Smooth muscle cell (in vitro differentiated cells): ENCODE data around the gene RXFP4. TPM values are rescaled to one million over a fixed set of nuclear protein-coding genes. Genes with fewer than 3 reads are reported as not detected.

Source experiments
- DNase-seq: peaks from one replicate; lab custom pipeline; 2025; ENCODE audit not compliant: unreplicated experiment; lab: John Stamatoyannopoulos, UW
- H2AFZ ChIP-seq: fragments of 200-600 bp; sonication (generic); 2 replicates; pipeline ENCODE4 v1.6.0; 2016; ENCODE audit warnings: antibody characterized with exemption, low read depth, mild to moderate bottlenecking
- H3F3A ChIP-seq: fragments of 200-600 bp; sonication (generic); 2 replicates; pipeline ENCODE4 v1.6.0; 2017; ENCODE audit warnings: antibody characterized with exemption, low read depth
- H3K27ac ChIP-seq: fragments of 200-600 bp; sonication (generic); 2 replicates; pipeline ENCODE4 v1.5.1; 2016; ENCODE audit warnings: low read depth, mild to moderate bottlenecking
- H3K27me3 ChIP-seq: fragments of 200-600 bp; sonication (generic); 2 replicates; pipeline ENCODE4 v1.6.1; 2016; ENCODE audit warnings: low read depth, mild to moderate bottlenecking
- H3K36me3 ChIP-seq: fragments of 200-600 bp; sonication (generic); 2 replicates; pipeline ENCODE4 v1.5.1; 2016; ENCODE audit warnings: low read depth
- H3K4me1 ChIP-seq: fragments of 200-600 bp; sonication (generic); 2 replicates; pipeline ENCODE4 v1.5.1; 2016; ENCODE audit warnings: low read depth
- H3K4me2 ChIP-seq: fragments of 200-600 bp; sonication (generic); 2 replicates; pipeline ENCODE4 v1.6.0; 2016; ENCODE audit warnings: mild to moderate bottlenecking
- H3K4me3 ChIP-seq: fragments of 200-600 bp; sonication (generic); 2 replicates; pipeline ENCODE4 v1.5.1; 2016; ENCODE audit warnings: mild to moderate bottlenecking
- H3K79me2 ChIP-seq: fragments of 200-600 bp; sonication (generic); 2 replicates; pipeline ENCODE4 v1.6.0; 2016; ENCODE audit warnings: low read depth, mild to moderate bottlenecking
- H3K9ac ChIP-seq: fragments of 200-600 bp; sonication (generic); 2 replicates; pipeline ENCODE4 v1.6.0; 2016; ENCODE audit warnings: low read depth
- H3K9me3 ChIP-seq: fragments of 200-600 bp; sonication (generic); replicated peaks from 2 replicates; pipeline ENCODE4 v1.5.1; 2016; ENCODE audit warnings: low read depth
- H4K20me1 ChIP-seq: fragments of 200-600 bp; sonication (generic); 2 replicates; pipeline ENCODE4 v1.6.0; 2016; ENCODE audit warnings: low read depth
- CTCF ChIP-seq: fragments of 200-600 bp; sonication (generic); IDR thresholded peaks from 2 replicates; pipeline ENCODE4 v1.5.1; 2017; ENCODE audit warnings: borderline replicate concordance, mild to moderate bottlenecking, antibody characterized with exemption; ENCODE audit not compliant: insufficient read depth, poor library complexity, severe bottlenecking
- WGBS: methylation state at CpG from one replicate; pipeline ENCODE4 v1.1.7; 2016; ENCODE audit warnings: low lambda C conversion rate; 5-methylcytosine and 5-hydroxymethylcytosine counted together
- polyA plus RNA-seq: library from polyadenylated mRNA; unstranded; fragments of >200 nt; fragmentation: Nextera tagmentation; extraction: Ambion mirVana; gene quantifications from 2 replicates; pipeline ENCODE4 v1.2.1, GENCODE V29; 2016
- total RNA-seq: library from RNA; depleted of rRNA; stranded (reverse); fragments of >200 nt; gene quantifications from 2 replicates; pipeline ENCODE4 v1.2.3, GENCODE V29; 2014

RXFP4 gene
- total and polyA plus RNA-seq, 2 experiments from 2014 or later, result 0.66 TPM; not detected in 1

DNA sequence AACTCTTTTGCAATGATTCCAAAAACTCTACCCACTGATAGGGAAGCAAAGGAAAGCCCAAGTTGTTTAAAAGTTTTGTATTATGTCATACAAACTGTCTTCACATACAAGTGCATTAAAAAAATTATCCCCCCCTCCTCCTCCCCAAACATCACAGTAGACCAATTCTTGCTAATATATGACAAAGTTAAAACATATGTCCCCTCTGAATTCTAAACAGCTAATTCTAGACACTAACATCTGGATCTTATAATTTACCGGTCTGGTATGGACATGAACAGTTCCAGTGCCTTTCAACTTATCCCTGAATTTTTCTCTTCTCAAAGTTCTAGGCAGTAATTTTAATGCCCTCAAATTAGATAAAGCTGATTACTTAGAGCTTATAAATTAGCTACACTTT lies 43.7 kb upstream of the RXFP4 start:
- Histone ChIP-seq H3K4me3 (no peak overlapping the region), H3K27me3 (no peaks in the 10 kb centered on the region), H2AFZ (no peak overlapping the region), H3K36me3 (peaks cover 31% of the 10 kb centered on the region), H3K79me2 (no peaks in the 10 kb centered on the region), H3F3A (peaks cover 27% of the 10 kb centered on the region), H3K4me1 (peaks cover 4% of the 10 kb centered on the region), H3K9me3 (no peaks in the 10 kb centered on the region), H4K20me1 (peaks cover 8% of the 10 kb centered on the region), H3K9ac (no peak overlapping the region), H3K27ac (no peak overlapping the region), H3K4me2 (no peak overlapping the region)
- no peak for TF ChIP-seq CTCF
- DNase-seq, result no peak
- 85% methylated on average over 1 of the region's 1 CpG for WGBS

DNA sequence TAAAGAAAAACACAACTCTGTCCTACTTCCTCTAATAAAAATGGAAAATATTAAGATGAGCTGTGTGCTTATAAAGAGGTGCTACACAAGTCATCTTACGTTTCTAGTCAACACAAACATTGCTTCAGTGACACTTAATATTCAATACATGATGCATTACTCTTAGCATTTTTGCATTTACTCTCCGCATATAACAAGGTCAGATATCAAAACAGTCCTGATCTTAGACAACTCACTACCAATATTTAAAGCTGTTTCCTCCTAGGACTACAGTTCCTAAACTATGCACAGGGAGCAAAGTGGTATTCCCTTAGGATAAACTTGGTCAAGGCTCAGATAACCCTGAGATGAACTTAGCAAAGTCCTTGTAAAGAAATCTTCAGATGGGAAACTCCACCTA lies 42.5 kb upstream of the RXFP4 start:
- H2AFZ ChIP-seq, result no peak overlapping the region
- no peak overlapping the region for H3K4me3 ChIP-seq
- peak overlapping the region; percentile 35 for H3K27ac ChIP-seq
- H3K4me1 ChIP-seq, result peaks cover 2% of the 10 kb centered on the region
- DNase-seq, result no peak
- no peak overlapping the region for H3K9ac ChIP-seq
- H3F3A ChIP-seq, result peaks cover 27% of the 10 kb centered on the region
- no peaks in the 10 kb centered on the region for H3K9me3 ChIP-seq
- H3K27me3 ChIP-seq, result no peaks in the 10 kb centered on the region
- H3K36me3 ChIP-seq, result peaks cover 35% of the 10 kb centered on the region
- H3K4me2 ChIP-seq, result no peak overlapping the region
- H4K20me1 ChIP-seq, result peaks cover 12% of the 10 kb centered on the region
- no peaks in the 10 kb centered on the region for H3K79me2 ChIP-seq
- 88% methylated on average over 2 of the region's 2 CpGs for WGBS
- TF ChIP-seq CTCF, result no peak

- Histone ChIP-seq H3K27ac (no peak overlapping the region), H3K27me3 (no peaks in the 10 kb centered on the region), H3K9ac (no peak overlapping the region), H2AFZ (no peak overlapping the region), H3K4me2 (no peak overlapping the region), H3K4me3 (no peak overlapping the region), H3K4me1 (no peaks in the 10 kb centered on the region), H3K79me2 (peaks cover 7% of the 10 kb centered on the region), H3F3A (peaks cover 22% of the 10 kb centered on the region), H3K9me3 (no peaks in the 10 kb centered on the region), H4K20me1 (peaks cover 14% of the 10 kb centered on the region), H3K36me3 (peaks cover 43% of the 10 kb centered on the region)
- DNase-seq, result no peak
- TF ChIP-seq CTCF, result no peak
- 100% methylated on average over 2 of the region's 2 CpGs for WGBS
These were observed 41.8 kb upstream of the RXFP4 start for GRCh38 chr1:155899683-155900082.

GRCh38 chr1:155900161-155900560 lies 41.3 kb upstream of the RXFP4 start:
- Histone ChIP-seq H3K27me3 (no peaks in the 10 kb centered on the region), H4K20me1 (peaks cover 17% of the 10 kb centered on the region), H3K27ac (no peak overlapping the region), H3K36me3 (peaks cover 48% of the 10 kb centered on the region), H3K4me2 (no peak overlapping the region), H2AFZ (no peak overlapping the region), H3F3A (peaks cover 22% of the 10 kb centered on the region), H3K9ac (no peak overlapping the region), H3K4me3 (no peak overlapping the region), H3K79me2 (peaks cover 8% of the 10 kb centered on the region), H3K4me1 (no peaks in the 10 kb centered on the region), H3K9me3 (no peaks in the 10 kb centered on the region)
- no peak for DNase-seq
- 96% methylated on average over 4 of the region's 4 CpGs for WGBS
- TF ChIP-seq CTCF, result no peak
